DND-41 (cell line): Measurements from ENCODE around the gene DNMBP.

Experiments
- ATAC-seq: fragments of 200-7000 bp; cut with Tn5 transposase; 3 replicates; pipeline ENCODE4 v1.9.1; 2021; ENCODE audit warnings: low read depth; ENCODE audit not compliant: insufficient read depth
- DNase-seq: peaks from one replicate; pipeline ENCODE4 v3.0.0-alpha.2; 2020
- H2AFZ ChIP-seq: 2 replicates; pipeline ENCODE4 v1.6.0; 2012; ENCODE audit warnings: low read depth, low read length
- H3K27ac ChIP-seq: 2 replicates; pipeline ENCODE4 v1.5.1; 2012; ENCODE audit warnings: low read length, inconsistent platforms
- H3K27me3 ChIP-seq: fragments of 200-600 bp; sonication (generic); 2 replicates; pipeline ENCODE4 v1.6.0; 2012; ENCODE audit warnings: low read length, mild to moderate bottlenecking, inconsistent platforms; ENCODE audit not compliant: insufficient read depth, poor library complexity
- H3K36me3 ChIP-seq: 2 replicates; pipeline ENCODE4 v1.5.1; 2012; ENCODE audit warnings: low read length, inconsistent platforms; ENCODE audit not compliant: insufficient read depth
- H3K4me1 ChIP-seq: 2 replicates; pipeline ENCODE4 v1.5.1; 2012; ENCODE audit warnings: mild to moderate bottlenecking, low read length; ENCODE audit not compliant: insufficient read depth
- H3K4me2 ChIP-seq: 2 replicates; pipeline ENCODE4 v1.6.0; 2012; ENCODE audit warnings: mild to moderate bottlenecking, moderate library complexity, low read length, inconsistent platforms; ENCODE audit not compliant: insufficient read depth
- H3K4me3 ChIP-seq, 2 experiments: fragments of 200-600 bp in 1 of 2; shearing (Covaris generic) in 1 of 2; 2 replicates each; pipeline ENCODE4 v1.5.1; 2012 to 2016; ENCODE audit warnings: inconsistent platforms in 2 of 2, low read length in 2 of 2, mild to moderate bottlenecking in 2 of 2, low read depth in 1 of 2, moderate library complexity in 1 of 2
- H3K79me2 ChIP-seq: 2 replicates; pipeline ENCODE4 v1.6.0; 2012; ENCODE audit warnings: low read length, inconsistent platforms; ENCODE audit not compliant: insufficient read depth
- H3K9ac ChIP-seq: 2 replicates; pipeline ENCODE4 v1.6.0; 2012; ENCODE audit warnings: low read depth, mild to moderate bottlenecking, inconsistent platforms, low read length, moderate library complexity
- H3K9me3 ChIP-seq: 2 replicates; pipeline ENCODE4 v1.5.1; 2012; ENCODE audit warnings: low read length, moderate library complexity, mild to moderate bottlenecking, inconsistent platforms; ENCODE audit not compliant: insufficient read depth, severe bottlenecking
- H4K20me1 ChIP-seq: 2 replicates; pipeline ENCODE4 v1.6.0; 2012; ENCODE audit warnings: low read length; ENCODE audit not compliant: insufficient read depth
- CTCF ChIP-seq: IDR thresholded peaks from 2 replicates; pipeline ENCODE4 v1.5.1; 2012; ENCODE audit warnings: borderline replicate concordance, low read length, moderate library complexity, mild to moderate bottlenecking; ENCODE audit not compliant: poor library complexity, severe bottlenecking; ENCODE audit errors: extremely low read depth
- EZH2 ChIP-seq: IDR thresholded peaks from 3 replicates; pipeline ENCODE4 v1.6.1; 2012; ENCODE audit warnings: borderline replicate concordance, low read depth, mild to moderate bottlenecking, moderate library complexity, low read length, inconsistent platforms; ENCODE audit not compliant: severe bottlenecking

Gene DNMBP

GRCh38 chr10:99926925-99927720, 82.6 kb downstream of the DNMBP start:
- Histone ChIP-seq H2AFZ (no peak overlapping the region), H3K27ac (no peak overlapping the region), H3K79me2 (no peaks in the 10 kb centered on the region), H3K27me3 (no peaks in the 10 kb centered on the region), H3K9me3 (no peaks in the 10 kb centered on the region), H3K4me2 (no peak overlapping the region), H3K9ac (no peak overlapping the region), H3K4me3 (no peak overlapping the region), H4K20me1 (no peaks in the 10 kb centered on the region), H3K4me1 (no peaks in the 10 kb centered on the region), H3K36me3 (no peaks in the 10 kb centered on the region)
- DNase-seq (no peak), ATAC-seq (no peak)
- no peak for TF ChIP-seq EZH2
- no peak for TF ChIP-seq CTCF

- DNase-seq (no peak), ATAC-seq (no peak)
- Histone ChIP-seq H3K79me2 (no peaks in the 10 kb centered on the region), H3K4me1 (no peaks in the 10 kb centered on the region), H3K36me3 (no peaks in the 10 kb centered on the region), H3K4me2 (no peak overlapping the region), H3K27ac (no peak overlapping the region), H2AFZ (no peak overlapping the region), H3K4me3 (no peak overlapping the region), H3K9me3 (no peaks in the 10 kb centered on the region), H3K9ac (no peak overlapping the region), H3K27me3 (no peaks in the 10 kb centered on the region), H4K20me1 (no peaks in the 10 kb centered on the region)
- TF ChIP-seq CTCF, result no peak
- no peak for TF ChIP-seq EZH2
Observed at GRCh38 chr10:99924451-99925255, 85.1 kb downstream of the DNMBP start.

GRCh38 chr10:99921948-99922347, 87.8 kb downstream of the DNMBP start:
- Histone ChIP-seq H3K79me2 (no peaks in the 10 kb centered on the region), H3K9me3 (no peaks in the 10 kb centered on the region), H3K36me3 (no peaks in the 10 kb centered on the region), H3K9ac (no peak overlapping the region), H3K4me1 (no peaks in the 10 kb centered on the region), H3K27ac (no peak overlapping the region), H3K27me3 (no peaks in the 10 kb centered on the region), H4K20me1 (no peaks in the 10 kb centered on the region), H2AFZ (no peak overlapping the region), H3K4me2 (no peak overlapping the region), H3K4me3 (no peak overlapping the region)
- ATAC-seq, result no peak
- TF ChIP-seq EZH2 (no peak), CTCF (no peak)
- no peak for DNase-seq
